NCI-H774 (cell line): ENCODE results near the gene CDC5L.

ENCODE experiments used
- DNase-seq: peaks from one replicate; lab custom pipeline; 2025; lab: John Stamatoyannopoulos, UW

CDC5L gene

DNA sequence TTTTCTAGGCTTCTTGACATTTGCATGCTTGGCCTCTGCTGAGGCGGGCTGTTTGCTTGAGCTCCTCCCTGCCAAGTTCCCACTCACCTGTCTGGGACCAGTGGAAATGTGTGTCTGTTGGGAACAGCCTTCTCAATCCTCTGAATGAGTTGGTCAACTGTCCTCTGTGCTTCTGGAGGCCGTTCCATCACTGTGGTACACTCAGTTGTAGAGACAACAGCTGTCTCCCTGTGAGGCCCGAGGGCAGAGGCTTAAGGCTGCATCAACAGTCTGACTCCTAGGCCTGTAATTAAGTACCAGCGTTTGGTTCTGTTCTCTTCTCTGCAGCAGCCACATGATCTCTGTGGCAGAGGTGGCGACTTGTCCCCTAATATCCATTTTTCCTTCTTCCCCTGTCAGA, 110.9 kb downstream of the CDC5L start:
- no peak for DNase-seq

DNA sequence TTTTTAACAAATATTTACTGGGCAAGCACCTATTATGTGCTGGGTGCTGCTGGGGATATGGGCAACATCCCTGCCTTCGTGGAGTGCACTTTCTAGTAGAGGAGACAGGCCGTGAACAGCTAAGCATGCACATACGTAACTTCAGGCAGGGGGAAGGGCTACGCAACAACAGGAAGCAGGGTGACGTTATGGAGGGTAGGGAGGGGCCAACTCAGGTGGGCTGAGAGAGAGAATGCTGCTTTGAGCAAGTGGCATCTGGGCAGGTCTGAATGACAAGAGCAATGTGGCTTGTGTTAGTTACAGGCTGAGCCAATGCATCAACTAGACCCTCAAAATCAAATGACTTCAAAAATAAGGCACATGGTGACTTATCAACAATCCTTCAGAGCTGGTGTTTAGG, 112.1 kb downstream of the CDC5L start:
- no peak for DNase-seq
